Measurements from ENCODE around the gene TREM1. TPM values are rescaled to one million over a fixed set of nuclear protein-coding genes. Genes with fewer than 3 reads are reported as not detected.

The TREM1 gene
- total RNA-seq, 1 donor from 2014 or later: 0.52 TPM

- Histone ChIP-seq H3K36me3 (no peaks in the 10 kb centered on the region), H3K4me1 (peaks cover 13% of the 10 kb centered on the region), H3K4me3 (no peak overlapping the region), H3K9me3 (replicated peaks) (no peaks in the 10 kb centered on the region), H3K27me3 (ENCODE audit: low read depth) (peaks cover 19% of the 10 kb centered on the region), H3K27ac (replicated peaks) (no peak overlapping the region)
- intact Hi-C loops (cut with micrococcal nuclease): no loop called here
- no peak for DNase-seq
- TF ChIP-seq CTCF (IDR thresholded peaks at IDR 0.05; ENCODE audit: borderline replicate concordance): no peak
Observed at GRCh38 chr6:41291717-41292116, 5.2 kb upstream of the TREM1 start.

- Histone ChIP-seq H3K4me1 (peaks cover 13% of the 10 kb centered on the region), H3K27ac (replicated peaks) (no peak overlapping the region), H3K36me3 (no peaks in the 10 kb centered on the region), H3K27me3 (ENCODE audit: low read depth) (peaks cover 8% of the 10 kb centered on the region), H3K9me3 (replicated peaks) (no peaks in the 10 kb centered on the region), H3K4me3 (no peak overlapping the region)
- no peak for DNase-seq
- intact Hi-C loops (cut with micrococcal nuclease): no loop called here
- no peak for TF ChIP-seq CTCF (IDR thresholded peaks at IDR 0.05; ENCODE audit: borderline replicate concordance)
Observed at GRCh38 chr6:41289815-41290214, 3.3 kb upstream of the TREM1 start.

- Histone ChIP-seq H3K9me3 (replicated peaks) (no peaks in the 10 kb centered on the region), H3K4me3 (no peak overlapping the region), H3K36me3 (no peaks in the 10 kb centered on the region), H3K27me3 (ENCODE audit: low read depth) (peaks cover 3% of the 10 kb centered on the region), H3K27ac (replicated peaks) (no peak overlapping the region), H3K4me1 (peaks cover 13% of the 10 kb centered on the region)
- DNase-seq: no peak
- intact Hi-C loops (cut with micrococcal nuclease): no loop called here
- TF ChIP-seq CTCF (IDR thresholded peaks at IDR 0.05; ENCODE audit: borderline replicate concordance): no peak
Observed at GRCh38 chr6:41288754-41289129, 2.3 kb upstream of the TREM1 start.

DNA sequence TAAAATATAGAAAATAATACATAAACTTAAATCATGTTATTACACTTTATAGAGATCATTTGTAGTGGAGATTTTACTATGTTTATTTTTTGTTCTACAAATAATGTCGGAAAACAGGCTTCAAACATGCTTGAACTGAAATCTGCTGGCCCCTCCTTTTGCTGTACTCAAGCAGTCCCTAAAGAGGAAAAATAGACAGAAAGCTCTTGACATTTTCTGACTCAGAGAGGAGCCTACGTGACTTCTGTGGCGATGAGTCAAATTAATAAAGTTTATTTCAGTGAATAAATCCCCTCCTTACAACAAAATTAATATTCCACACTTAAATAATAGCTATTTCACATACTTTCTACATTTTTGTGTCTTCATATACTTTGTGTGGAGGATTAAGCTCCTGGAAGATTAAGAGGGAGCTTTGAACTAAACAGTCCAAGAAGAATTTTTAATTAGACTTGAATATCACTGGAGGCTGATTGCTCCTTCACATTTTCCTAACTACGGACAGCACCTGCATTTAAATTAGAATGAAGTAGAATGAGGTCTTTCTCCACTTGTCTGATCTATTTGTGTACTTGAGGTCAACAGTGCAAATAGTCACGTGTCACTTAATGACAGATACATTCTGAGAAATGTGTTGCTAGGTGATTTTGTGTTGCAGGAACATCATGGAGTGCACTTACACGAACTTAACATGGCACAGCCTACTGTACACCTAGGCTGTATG lies 1.7 kb upstream of the TREM1 start:
- no peaks in the 10 kb centered on the region for H3K9me3 ChIP-seq (replicated peaks)
- no peaks in the 10 kb centered on the region for H3K36me3 ChIP-seq
- H3K27ac ChIP-seq (replicated peaks): no peak overlapping the region
- H3K4me1 ChIP-seq: peaks cover 13% of the 10 kb centered on the region
- intact Hi-C loops (cut with micrococcal nuclease): no loop called here
- H3K27me3 ChIP-seq (ENCODE audit: low read depth): peaks cover 3% of the 10 kb centered on the region
- H3K4me3 ChIP-seq: no peak overlapping the region
- TF ChIP-seq CTCF (IDR thresholded peaks at IDR 0.05; ENCODE audit: borderline replicate concordance): no peak
- no peak for DNase-seq

GRCh38 chr6:41284726-41285125 lies 1.8 kb downstream of the TREM1 start:
- H3K4me1 ChIP-seq: peaks cover 13% of the 10 kb centered on the region
- H3K27me3 ChIP-seq (ENCODE audit: low read depth): no peaks in the 10 kb centered on the region
- DNase-seq: no peak
- no peak overlapping the region for H3K27ac ChIP-seq (replicated peaks)
- no peaks in the 10 kb centered on the region for H3K9me3 ChIP-seq (replicated peaks)
- intact Hi-C loops (cut with micrococcal nuclease): no loop called here
- H3K4me3 ChIP-seq: no peak overlapping the region
- no peak for TF ChIP-seq CTCF (IDR thresholded peaks at IDR 0.05; ENCODE audit: borderline replicate concordance)
- H3K36me3 ChIP-seq: no peaks in the 10 kb centered on the region
